ENCODE data around the gene GIGYF2. TPM values are rescaled to one million over a fixed set of nuclear protein-coding genes. Genes with fewer than 3 reads are reported as not detected.

The GIGYF2 gene
- polyA plus RNA-seq, 1 donor (not counting 4 experiments of a cell fraction or from before 2014, with no cell fraction given), result 35.5 TPM

GRCh38 chr2:232878855-232879617 is 181.9 kb downstream of the GIGYF2 start:
- no peak overlapping the region for H2AFZ ChIP-seq (ENCODE audit: control insufficient read depth, low read length)
- FAIRE-seq (no peak), DNase-seq (ENCODE audit: low read depth, low spot score) (no peak)
- no peaks in the 10 kb centered on the region for H3K79me2 ChIP-seq (ENCODE audit: control insufficient read depth, insufficient read depth, low read length)
- no peaks in the 10 kb centered on the region for H3K9me1 ChIP-seq (ENCODE audit: control insufficient read depth, extremely low read depth, insufficient read depth, low read length)
- dilution Hi-C loops (cut with MboI; ENCODE audit: extremely low pct_ligation_motif_present, low sequenced_read_pairs), result no loop called here
- no peaks in the 10 kb centered on the region for H3K36me3 ChIP-seq (ENCODE audit: control insufficient read depth in 2 of 2, extremely low read depth in 1 of 2, insufficient read depth in 2 of 2, low read length in 2 of 2)
- no peaks in the 10 kb centered on the region for H4K20me1 ChIP-seq (ENCODE audit: control insufficient read depth, extremely low read depth, insufficient read depth, low read length)
- no peaks in the 10 kb centered on the region for H3K9me3 ChIP-seq (ENCODE audit: control insufficient read depth, low read depth, low read length)
- H3K27ac ChIP-seq (ENCODE audit: control insufficient read depth, insufficient read depth, low read length), result no peak overlapping the region
- no peaks in the 10 kb centered on the region for H3K4me1 ChIP-seq (ENCODE audit: control insufficient read depth, extremely low read depth, insufficient read depth, low read length)
- no peak overlapping the region for H3K4me3 ChIP-seq (ENCODE audit: control insufficient read depth in 2 of 3, extremely low read depth in 1 of 3, insufficient read depth in 2 of 3, low read depth in 1 of 3, low read length in 3 of 3)
- no peak overlapping the region for H3K9ac ChIP-seq (ENCODE audit: control insufficient read depth, extremely low read depth, insufficient read depth, low read length)
- no peaks in the 10 kb centered on the region for H3K27me3 ChIP-seq (ENCODE audit: control insufficient read depth, extremely low read depth, insufficient read depth, low read length)
- no peak for TF ChIP-seq EZH2 (IDR thresholded peaks at IDR 0.05; ENCODE audit: low read length)
- no peak for TF ChIP-seq CTCF (optimal IDR thresholded peaks at IDR 0.05 in 1 of 3, IDR thresholded peaks at IDR 0.05 in 1 of 3, conservative IDR thresholded peaks at IDR 0.05 in 1 of 3; ENCODE audit: extremely low read depth in 1 of 3, insufficient read depth in 2 of 3, low read length in 3 of 3)
- H3K4me2 ChIP-seq (ENCODE audit: control insufficient read depth, extremely low read depth, insufficient read depth, low read depth, low read length), result no peak overlapping the region

- no peak overlapping the region for H3K4me3 ChIP-seq (ENCODE audit: control insufficient read depth in 2 of 3, extremely low read depth in 1 of 3, insufficient read depth in 2 of 3, low read depth in 1 of 3, low read length in 3 of 3)
- no peaks in the 10 kb centered on the region for H3K9me3 ChIP-seq (ENCODE audit: control insufficient read depth, low read depth, low read length)
- no peaks in the 10 kb centered on the region for H3K9me1 ChIP-seq (ENCODE audit: control insufficient read depth, extremely low read depth, insufficient read depth, low read length)
- no peak overlapping the region for H3K4me2 ChIP-seq (ENCODE audit: control insufficient read depth, extremely low read depth, insufficient read depth, low read depth, low read length)
- H3K27me3 ChIP-seq (ENCODE audit: control insufficient read depth, extremely low read depth, insufficient read depth, low read length), result no peaks in the 10 kb centered on the region
- DNase-seq (ENCODE audit: low read depth, low spot score), result no peak
- H4K20me1 ChIP-seq (ENCODE audit: control insufficient read depth, extremely low read depth, insufficient read depth, low read length), result no peaks in the 10 kb centered on the region
- H3K9ac ChIP-seq (ENCODE audit: control insufficient read depth, extremely low read depth, insufficient read depth, low read length), result no peak overlapping the region
- no peaks in the 10 kb centered on the region for H3K4me1 ChIP-seq (ENCODE audit: control insufficient read depth, extremely low read depth, insufficient read depth, low read length)
- dilution Hi-C loops (cut with MboI; ENCODE audit: extremely low pct_ligation_motif_present, low sequenced_read_pairs), result no loop called here
- no peak for FAIRE-seq
- no peak for TF ChIP-seq EZH2 (IDR thresholded peaks at IDR 0.05; ENCODE audit: low read length)
- no peak for TF ChIP-seq CTCF (optimal IDR thresholded peaks at IDR 0.05 in 1 of 3, IDR thresholded peaks at IDR 0.05 in 1 of 3, conservative IDR thresholded peaks at IDR 0.05 in 1 of 3; ENCODE audit: extremely low read depth in 1 of 3, insufficient read depth in 2 of 3, low read length in 3 of 3)
- H3K27ac ChIP-seq (ENCODE audit: control insufficient read depth, insufficient read depth, low read length), result no peak overlapping the region
- no peak overlapping the region for H2AFZ ChIP-seq (ENCODE audit: control insufficient read depth, low read length)
- H3K79me2 ChIP-seq (ENCODE audit: control insufficient read depth, insufficient read depth, low read length), result no peaks in the 10 kb centered on the region
- H3K36me3 ChIP-seq (ENCODE audit: control insufficient read depth in 2 of 2, extremely low read depth in 1 of 2, insufficient read depth in 2 of 2, low read length in 2 of 2), result no peaks in the 10 kb centered on the region
Measured at GRCh38 chr2:232879618-232880494, 182.7 kb downstream of the GIGYF2 start.
